Left lobe of liver (tissue), 2 donors: ENCODE data around the gene OXTR. TPM values are rescaled to one million over a fixed set of nuclear protein-coding genes. Genes with fewer than 3 reads are reported as not detected.

Experiments used
- ATAC-seq: fragments of 200-7000 bp; cut with Tn5 transposase; one replicate; pipeline ENCODE4 v1.9.1; 2020; ENCODE audit warnings: mild to moderate bottlenecking, moderate library complexity
- DNase-seq: peaks from one replicate; pipeline ENCODE4 v3.0.0-alpha.2; 2020; ENCODE audit warnings: low spot score
- total RNA-seq: library from RNA; stranded (reverse); gene quantifications from one replicate; pipeline ENCODE4 v1.2.1, GENCODE V29; 2021
- donor health status: DM: no; HTN: no; CAD: no; lungs with moderate emphysema.
- donor health status: DM: no; HTN: yes; CAD: no.

Gene OXTR
- total RNA-seq, result 0.05 TPM

DNA sequence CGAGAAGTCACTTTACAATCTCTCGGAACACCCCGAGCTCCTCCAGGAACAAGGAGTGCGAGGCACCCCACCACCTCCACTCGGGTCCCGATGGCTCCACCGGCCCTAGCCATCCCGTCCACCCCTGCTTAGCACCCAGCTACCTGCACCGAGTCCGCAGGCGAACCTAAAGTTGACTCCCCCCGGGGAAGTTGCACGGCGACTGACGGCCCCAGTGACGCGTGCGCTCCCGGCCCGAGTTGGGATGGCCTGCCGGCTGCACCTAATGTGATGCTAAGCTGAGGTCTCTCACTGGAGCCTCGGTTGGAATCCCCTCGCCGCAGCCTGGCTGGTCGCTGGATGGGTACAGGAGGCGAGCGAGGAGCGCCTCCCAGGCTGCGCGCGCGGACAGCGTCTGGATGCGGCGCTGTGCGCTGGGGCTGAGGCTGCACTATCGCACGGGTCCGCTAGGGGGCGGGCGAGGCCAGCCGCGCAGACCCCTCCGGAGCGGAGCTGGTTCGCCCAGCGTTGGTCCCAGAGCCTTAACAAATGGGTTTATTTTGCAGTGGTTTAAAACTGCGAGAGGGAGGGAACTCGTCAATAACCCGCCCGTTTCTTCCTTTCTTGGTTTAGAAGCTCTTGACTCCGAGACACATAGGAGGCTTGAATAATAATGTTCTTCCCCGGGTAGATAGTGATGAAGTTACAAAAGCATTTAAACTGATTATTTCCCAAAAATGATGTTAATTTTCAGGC is at the start of gene OXTR:
TSS of gene OXTR (minus strand) at position 526 of the 735 bp plus-strand sequence. CDS start 1,426 bp downstream, outside the sequence.
- DNase-seq (peak; percentile 55), ATAC-seq (peak; percentile 97)

DNA sequence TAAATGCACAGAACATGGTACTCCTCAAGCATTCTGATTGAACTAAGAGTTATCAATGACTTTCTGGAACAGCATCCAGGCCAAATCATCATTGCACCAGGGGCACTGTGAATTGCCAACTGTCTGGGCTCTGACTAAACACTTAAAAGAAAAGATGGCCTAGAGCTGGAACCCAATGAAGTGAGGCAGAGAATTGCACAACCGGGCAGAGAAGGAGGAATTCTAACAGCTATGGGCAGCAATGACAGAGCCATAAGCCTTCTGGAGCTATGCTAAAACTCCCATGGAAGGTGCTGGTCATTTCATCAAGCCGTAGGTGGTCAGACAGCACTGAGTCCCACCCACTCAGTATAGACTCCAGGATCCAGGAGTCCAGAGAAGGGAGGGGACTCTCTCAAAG is 48.1 kb upstream of the OXTR start:
- DNase-seq (no peak), ATAC-seq (no peak)

GRCh38 chr3:8816106-8816505 is 46.7 kb upstream of the OXTR start:
- no peak for DNase-seq
- no peak for ATAC-seq

- no peak for ATAC-seq
- no peak for DNase-seq
Observed at GRCh38 chr3:8813411-8813810, 44.0 kb upstream of the OXTR start.

DNA sequence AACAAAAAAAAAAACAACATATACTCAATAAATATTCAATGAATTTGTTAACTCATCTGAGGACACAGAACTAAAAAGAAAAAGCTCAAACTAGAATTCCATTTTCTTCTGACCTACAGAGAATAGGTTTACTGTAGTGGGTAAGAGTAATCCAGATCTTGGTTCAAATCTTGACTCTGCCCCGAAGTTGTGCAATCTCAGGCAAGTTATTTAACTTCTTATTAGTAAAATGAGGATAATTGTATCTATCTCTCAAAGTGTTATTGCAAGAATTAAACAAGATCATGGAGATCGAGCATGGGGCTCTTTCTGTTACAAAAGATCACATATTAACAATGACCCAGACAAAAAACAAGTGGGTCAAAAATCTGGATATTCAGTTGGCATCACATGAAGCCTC is 41.1 kb upstream of the OXTR start:
- DNase-seq (no peak), ATAC-seq (no peak)

- no peak for DNase-seq
- no peak for ATAC-seq
Observed at GRCh38 chr3:8805774-8806173, 36.4 kb upstream of the OXTR start.

GRCh38 chr3:8802256-8802655 is 32.8 kb upstream of the OXTR start:
- DNase-seq (no peak), ATAC-seq (no peak)

DNA sequence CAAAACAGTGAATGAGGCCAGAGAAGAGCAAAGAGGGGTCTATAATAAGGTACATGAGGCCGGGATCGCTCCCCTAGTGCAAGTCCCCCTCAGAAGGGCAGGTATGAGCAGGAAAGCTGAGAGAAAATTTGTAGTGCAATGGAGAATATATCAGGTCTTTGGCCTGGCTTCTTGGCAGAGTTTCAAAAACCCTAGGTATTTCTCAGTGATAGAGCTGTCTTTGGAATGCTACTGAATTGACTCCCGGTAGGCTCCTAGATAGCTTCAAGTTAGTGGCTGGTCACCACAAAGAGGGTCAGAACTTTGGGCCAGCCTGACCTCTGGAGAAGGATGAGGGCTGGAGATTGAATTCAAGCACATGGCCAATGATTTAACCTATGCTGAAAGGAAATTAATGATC is 30.6 kb upstream of the OXTR start:
- ATAC-seq (no peak), DNase-seq (no peak)

GRCh38 chr3:8794247-8794646 is 24.8 kb upstream of the OXTR start:
- DNase-seq (no peak), ATAC-seq (no peak)

GRCh38 chr3:8793242-8793641 is 23.8 kb upstream of the OXTR start:
- DNase-seq, result no peak

DNA sequence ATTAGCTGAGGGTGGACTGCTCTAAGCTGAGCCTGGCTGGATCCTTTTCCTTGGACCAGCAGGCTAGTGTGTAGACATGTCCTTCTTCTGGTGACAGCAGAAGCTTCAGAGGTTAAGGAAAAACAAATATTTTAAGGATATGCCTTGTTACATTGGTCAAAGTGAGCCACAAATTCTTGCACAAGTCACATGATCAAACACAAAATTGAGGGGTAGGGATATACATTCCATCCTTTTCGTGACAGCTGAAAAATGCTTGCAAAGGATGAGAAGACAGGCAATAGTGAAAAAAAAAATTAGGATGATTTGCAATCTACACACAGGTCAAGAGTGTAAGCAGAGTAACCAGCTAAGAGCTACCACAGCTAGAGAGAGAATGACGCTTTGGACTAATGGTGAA is 21.1 kb upstream of the OXTR start:
- ATAC-seq (no peak), DNase-seq (no peak)

More at GRCh38 chr3:8793242-8793641, 23.8 kb upstream of the OXTR start:
- ATAC-seq, result no peak

DNA sequence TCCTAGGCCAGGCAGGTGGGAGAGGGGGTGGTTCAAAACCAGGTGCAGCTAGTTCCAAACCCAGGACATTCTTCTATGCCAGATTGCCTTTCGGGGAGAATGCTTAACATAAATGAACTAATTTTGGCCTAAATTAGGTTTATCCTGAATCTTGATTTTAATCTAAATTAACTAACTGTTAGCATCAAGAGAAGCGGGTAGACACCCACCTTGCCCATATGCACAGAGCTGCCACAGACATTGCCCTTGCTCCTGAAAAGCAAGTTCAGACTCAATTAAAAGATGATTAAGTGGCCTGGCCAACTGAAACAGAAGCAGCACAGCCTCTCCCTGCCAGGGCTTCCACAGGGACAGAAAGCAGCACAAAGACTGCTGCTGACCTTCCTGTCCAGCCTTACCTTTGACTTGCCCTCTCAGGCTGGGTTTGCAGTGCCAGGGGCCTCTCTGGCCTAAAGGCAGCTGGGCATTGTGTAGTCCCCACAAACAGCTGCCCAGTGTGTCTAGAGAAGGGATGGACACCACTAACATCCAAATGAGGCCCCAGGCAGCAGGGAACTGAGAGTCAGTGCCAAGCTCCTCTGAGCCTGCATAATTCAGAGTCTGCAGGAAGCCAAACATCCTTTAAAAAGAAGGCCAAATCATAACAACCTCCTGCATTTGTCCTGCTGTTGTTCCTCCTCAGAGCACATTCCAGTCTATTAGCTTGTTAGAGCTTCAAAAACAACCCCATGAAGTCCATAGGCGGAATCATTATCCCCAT is 15.4 kb upstream of the OXTR start:
- no peak for DNase-seq
- ATAC-seq, result no peak

DNA sequence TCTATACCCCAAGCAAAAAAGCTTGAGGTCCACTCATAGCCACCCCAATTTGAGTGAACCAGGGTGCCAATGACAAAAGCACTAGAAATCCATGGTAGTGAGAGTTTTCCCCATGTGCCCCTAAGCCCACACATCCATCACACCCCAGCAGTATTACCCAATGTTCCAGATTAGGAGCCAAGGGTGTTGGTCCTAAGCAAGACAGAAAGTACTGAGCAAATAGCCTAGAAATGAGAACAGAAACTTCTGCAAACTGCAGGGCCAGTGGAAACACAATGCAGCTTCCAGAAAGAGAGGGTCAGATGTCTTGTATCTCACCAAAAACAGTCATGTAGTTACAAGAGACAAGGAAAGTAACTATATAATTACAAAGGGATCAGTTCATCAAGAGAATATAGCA is 10.9 kb upstream of the OXTR start:
- ATAC-seq (no peak), DNase-seq (no peak)

GRCh38 chr3:8778475-8778874 is 9.1 kb upstream of the OXTR start:
- ATAC-seq (no peak), DNase-seq (no peak)

DNA sequence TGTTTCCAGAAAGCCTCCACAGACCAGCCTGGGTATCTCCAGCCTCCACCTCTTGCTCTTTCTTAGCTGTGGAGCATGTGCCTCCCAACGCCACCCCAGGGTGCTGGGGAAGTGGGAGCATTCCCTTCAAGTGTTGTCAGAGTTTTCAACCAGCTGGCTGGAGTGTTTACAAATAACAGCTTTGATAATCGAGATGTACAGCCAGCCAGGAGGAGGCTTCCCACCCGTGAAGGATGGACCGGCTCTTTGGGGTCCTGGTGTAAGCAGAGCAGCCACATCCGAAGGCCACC is 8.5 kb upstream of the OXTR start:
- ATAC-seq (no peak), DNase-seq (no peak)

GRCh38 chr3:8777201-8777977 is 8.0 kb upstream of the OXTR start:
- ATAC-seq (no peak), DNase-seq (no peak)

DNA sequence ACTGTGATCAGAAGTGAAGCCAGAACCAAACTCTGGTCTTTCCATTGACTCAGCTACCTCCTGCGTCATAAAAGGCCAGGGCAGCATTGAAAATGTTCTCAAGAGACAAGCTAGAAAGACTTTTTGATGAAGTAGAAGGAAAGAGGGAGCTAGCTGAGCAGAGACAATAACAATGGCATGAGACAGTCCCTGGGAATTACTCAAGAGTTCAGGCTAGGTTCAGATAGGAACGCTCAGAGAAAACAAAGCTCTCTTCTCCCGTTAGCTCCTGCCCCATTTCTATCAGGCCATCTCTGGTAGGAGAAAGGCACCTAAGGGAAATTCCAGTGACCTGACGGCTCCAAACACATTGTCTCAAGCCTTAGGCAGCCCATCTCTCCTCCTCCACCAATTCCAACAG is 7.0 kb upstream of the OXTR start:
- no peak for ATAC-seq
- no peak for DNase-seq

DNA sequence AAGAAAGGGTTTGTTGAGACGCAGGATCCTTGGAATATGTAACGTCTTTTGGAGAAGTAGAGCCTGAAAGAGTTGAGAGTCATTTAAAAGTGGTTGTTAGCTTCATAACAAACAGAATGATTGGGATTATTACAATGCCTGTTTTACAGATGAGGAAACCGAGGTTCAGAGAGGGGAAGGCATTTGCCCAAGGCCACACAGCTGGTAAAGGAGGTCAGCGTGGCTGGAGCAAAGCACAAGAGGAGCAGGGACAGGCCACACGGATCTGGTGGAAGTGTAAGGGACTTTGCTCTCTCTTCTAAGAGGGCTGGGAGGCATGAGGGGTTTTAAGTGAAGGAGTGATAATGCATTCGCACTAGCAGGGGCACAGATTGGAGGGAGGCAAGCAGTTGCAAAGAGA is 6.2 kb upstream of the OXTR start:
- DNase-seq (no peak), ATAC-seq (no peak)

DNA sequence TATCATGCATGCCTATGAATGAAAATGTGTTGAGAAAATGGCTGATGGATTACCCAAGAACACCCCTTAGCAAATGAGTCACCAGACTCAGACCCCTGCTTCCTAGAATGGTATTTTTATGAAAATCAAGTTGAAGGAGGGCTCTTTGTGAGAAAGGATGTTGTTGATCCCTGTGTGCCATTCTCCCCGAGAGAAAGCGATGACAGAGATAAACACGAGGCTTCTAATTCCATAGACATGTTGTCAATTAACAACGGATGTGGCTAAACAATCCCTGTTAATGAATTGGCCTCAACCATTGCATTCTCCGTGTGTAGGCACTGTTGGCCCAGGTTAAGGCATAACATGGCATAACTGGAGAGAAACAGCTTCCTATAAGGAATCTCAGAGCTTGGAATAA is 5.8 kb upstream of the OXTR start:
- ATAC-seq (no peak), DNase-seq (no peak)

- ATAC-seq (no peak), DNase-seq (no peak)
Observed at GRCh38 chr3:8773941-8774542, 4.6 kb upstream of the OXTR start.

DNA sequence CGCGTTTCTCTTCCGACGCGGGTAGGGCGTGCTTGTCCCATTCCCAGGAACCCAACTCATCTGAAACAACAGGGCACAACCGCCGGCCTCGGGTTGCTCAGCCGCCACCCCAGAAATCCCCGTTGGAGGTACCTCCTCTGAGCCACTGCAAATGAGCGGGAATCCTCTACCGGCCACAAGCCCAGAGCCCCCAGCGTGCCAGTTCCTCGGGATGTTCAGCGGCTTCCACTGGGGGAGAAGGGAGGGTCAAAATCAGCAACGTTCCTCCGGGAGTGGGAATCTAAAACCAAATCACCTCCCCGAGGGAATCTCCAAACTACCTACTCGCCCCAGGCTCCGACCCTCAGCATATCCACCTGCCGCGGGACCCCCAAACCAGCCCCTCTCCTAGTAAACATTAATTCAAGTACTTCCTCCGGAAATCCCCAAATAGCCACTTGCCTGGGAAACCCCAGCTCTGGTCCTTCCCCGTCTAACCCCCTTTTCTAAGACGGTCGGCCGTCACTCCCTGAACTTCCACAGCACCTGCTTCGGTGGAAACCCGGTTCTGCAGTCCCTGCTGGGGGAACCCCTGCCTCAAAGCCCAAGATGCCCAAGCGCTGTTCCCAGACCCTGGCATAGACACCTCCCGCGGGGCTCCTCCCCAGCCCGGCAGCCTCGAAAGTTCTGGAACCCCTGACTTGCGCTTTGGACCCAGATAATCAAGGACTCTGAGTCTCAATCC is 887 bp downstream of the OXTR start:
- no peak for ATAC-seq
- no peak for DNase-seq
